H9 (cell line): ENCODE results near the gene HOXD13. TPM values are rescaled to one million over a fixed set of nuclear protein-coding genes. Genes with fewer than 3 reads are reported as not detected.
A peak's percentile ranks its signal among the peaks of the same experiment; 100 is the strongest.

Experiments
- DNase-seq: peaks from one replicate; pipeline ENCODE4 v3.0.0-alpha.2; 2017
- H2AFZ ChIP-seq: one replicate; pipeline ENCODE4 v1.6.1; 2013; ENCODE audit warnings: mild to moderate bottlenecking, low read length, control low read depth, moderate library complexity
- H2AK5ac ChIP-seq: 2 replicates; pipeline ENCODE4 v1.6.1; 2013; ENCODE audit warnings: low read length, control low read depth, mixed read lengths; ENCODE audit not compliant: insufficient read length
- H2BK120ac ChIP-seq: one replicate; pipeline ENCODE4 v1.6.1; 2013; ENCODE audit warnings: low read depth, mild to moderate bottlenecking, low read length, control low read depth, inconsistent platforms; ENCODE audit not compliant: poor library complexity, severe bottlenecking
- H2BK12ac ChIP-seq: 2 replicates; pipeline ENCODE4 v1.6.1; 2013; ENCODE audit warnings: low read length, control low read depth, mixed read lengths, low read depth; ENCODE audit not compliant: insufficient read length
- H2BK15ac ChIP-seq: 2 replicates; pipeline ENCODE4 v1.6.1; 2013; ENCODE audit warnings: low read depth, low read length, control low read depth
- H2BK20ac ChIP-seq: one replicate; pipeline ENCODE4 v1.6.1; 2013; ENCODE audit warnings: low read depth, mild to moderate bottlenecking, low read length, control low read depth, inconsistent platforms; ENCODE audit not compliant: poor library complexity, severe bottlenecking
- H2BK5ac ChIP-seq: 2 replicates; pipeline ENCODE4 v1.6.1; 2013; ENCODE audit warnings: low read length, control low read depth, mixed read lengths; ENCODE audit not compliant: insufficient read length
- H3K14ac ChIP-seq: 2 replicates; pipeline ENCODE4 v1.6.1; 2013; ENCODE audit warnings: low read length, control low read depth; ENCODE audit not compliant: insufficient read depth
- H3K18ac ChIP-seq: 2 replicates; pipeline ENCODE4 v1.6.1; 2013; ENCODE audit warnings: low read depth, mild to moderate bottlenecking, mixed read lengths, low read length, control low read depth; ENCODE audit not compliant: insufficient read length
- H3K23ac ChIP-seq: 2 replicates; pipeline ENCODE4 v1.6.1; 2013; ENCODE audit warnings: low read length, control low read depth, mixed read lengths, low read depth; ENCODE audit not compliant: insufficient read length
- H3K23me2 ChIP-seq: 2 replicates; pipeline ENCODE4 v1.6.1; 2013; ENCODE audit warnings: low read depth, mild to moderate bottlenecking, mixed read lengths, low read length, control low read depth; ENCODE audit not compliant: insufficient read length, poor library complexity, severe bottlenecking
- H3K27ac ChIP-seq: 2 replicates; pipeline ENCODE4 v1.5.1; 2013; ENCODE audit warnings: low read length, control low read depth, mixed read lengths, low read depth; ENCODE audit not compliant: insufficient read length
- H3K27me3 ChIP-seq: 2 replicates; pipeline ENCODE4 v1.6.1; 2013; ENCODE audit warnings: low read length, control low read depth, inconsistent platforms; ENCODE audit not compliant: insufficient read depth
- H3K4ac ChIP-seq: 2 replicates; pipeline ENCODE4 v1.6.1; 2013; ENCODE audit warnings: low read depth, mild to moderate bottlenecking, control low read depth, inconsistent platforms, low read length, moderate library complexity
- H3K4me1 ChIP-seq: 2 replicates; pipeline ENCODE4 v1.6.1; 2013; ENCODE audit warnings: low read length, control low read depth, inconsistent platforms; ENCODE audit not compliant: insufficient read depth
- H3K4me2 ChIP-seq: 2 replicates; pipeline ENCODE4 v1.6.1; 2013; ENCODE audit warnings: low read length, control low read depth, mixed read lengths; ENCODE audit not compliant: insufficient read length, insufficient read depth
- H3K56ac ChIP-seq: 2 replicates; pipeline ENCODE4 v1.6.1; 2013; ENCODE audit warnings: low read depth, mild to moderate bottlenecking, mixed read lengths, low read length, control low read depth; ENCODE audit not compliant: insufficient read length
- H3K79me1 ChIP-seq: 2 replicates; pipeline ENCODE4 v1.6.1; 2013; ENCODE audit warnings: low read depth, mild to moderate bottlenecking, moderate library complexity, low read length, control low read depth, inconsistent platforms; ENCODE audit not compliant: insufficient read depth, poor library complexity, severe bottlenecking
- H3K79me2 ChIP-seq: 2 replicates; pipeline ENCODE4 v1.6.1; 2013; ENCODE audit warnings: low read length, control low read depth, inconsistent platforms; ENCODE audit not compliant: insufficient read depth
- H3K9ac ChIP-seq: 2 replicates; pipeline ENCODE4 v1.6.1; 2013; ENCODE audit warnings: low read length, control low read depth, mixed read lengths; ENCODE audit not compliant: insufficient read length; ENCODE audit errors: extremely low read depth
- H3K9me3 ChIP-seq: one replicate; pipeline ENCODE4 v1.6.1; 2013; ENCODE audit warnings: low read depth, low read length, inconsistent platforms; ENCODE audit not compliant: control insufficient read depth
- H3T11ph ChIP-seq: one replicate; pipeline ENCODE4 v1.6.1; 2013; ENCODE audit warnings: mild to moderate bottlenecking, low read length, control low read depth, inconsistent platforms
- H4K20me1 ChIP-seq: one replicate; pipeline ENCODE4 v1.6.1; 2013; ENCODE audit not compliant: control insufficient read depth, insufficient read length, insufficient read depth
- H4K5ac ChIP-seq: 2 replicates; pipeline ENCODE4 v1.6.1; 2013; ENCODE audit warnings: low read depth, mild to moderate bottlenecking, mixed read lengths, low read length, control low read depth; ENCODE audit not compliant: insufficient read length
- H4K8ac ChIP-seq: replicated peaks from 2 replicates; pipeline ENCODE4 v1.6.1; 2013; ENCODE audit warnings: low read length, control low read depth, mixed read lengths, low read depth; ENCODE audit not compliant: insufficient read length
- H4K91ac ChIP-seq: 2 replicates; pipeline ENCODE4 v1.6.1; 2013; ENCODE audit warnings: low read depth, mild to moderate bottlenecking, moderate library complexity, mixed read lengths, low read length, control low read depth; ENCODE audit not compliant: insufficient read length
- H3K27ac Mint-ChIP-seq, 3 experiments: 2 replicates in 2 of 3; 3 replicates in 1 of 3; pipeline ENCODE4 v1.8.0; 2020 to 2021; ENCODE audit warnings: mixed read lengths in 3 of 3, mild to moderate bottlenecking in 1 of 3, moderate library complexity in 1 of 3
- H3K27me3 Mint-ChIP-seq: 2 replicates; pipeline ENCODE4 v1.8.0; 2021; ENCODE audit warnings: low read depth, mild to moderate bottlenecking, moderate library complexity, mixed read lengths
- H3K36me3 Mint-ChIP-seq, 3 experiments: 2 replicates in 2 of 3; 3 replicates in 1 of 3; pipeline ENCODE4 v1.8.0; 2020 to 2021; ENCODE audit warnings: low read depth in 3 of 3, mixed read lengths in 3 of 3; ENCODE audit not compliant: insufficient read depth in 1 of 3
- H3K4me1 Mint-ChIP-seq, 2 experiments: 2 replicates each; pipeline ENCODE4 v1.8.0; 2020; ENCODE audit warnings: mixed read lengths in 2 of 2
- H3K4me3 Mint-ChIP-seq, 2 experiments: 2 replicates in 1 of 2; 3 replicates in 1 of 2; pipeline ENCODE4 v1.8.0; 2020 to 2021; ENCODE audit warnings: mild to moderate bottlenecking in 2 of 2, mixed read lengths in 2 of 2, moderate library complexity in 1 of 2
- H3K9me3 Mint-ChIP-seq, 2 experiments: 2 replicates in 1 of 2; 3 replicates in 1 of 2; pipeline ENCODE4 v1.8.0; 2020; ENCODE audit warnings: mild to moderate bottlenecking in 2 of 2, mixed read lengths in 2 of 2, moderate library complexity in 1 of 2
- WGBS: extraction: QIAGEN DNeasy Blood & Tissue Kit; methylation state at CpG from one replicate; pipeline ENCODE4 v1.1.7; 2013; ENCODE audit warnings: missing lambda C conversion rate, low lambda C conversion rate, mixed read lengths; ENCODE audit not compliant: insufficient read length; ENCODE audit errors: extremely low coverage; 5-methylcytosine and 5-hydroxymethylcytosine counted together
- total RNA-seq: library from RNA; stranded (reverse); gene quantifications from 2 replicates; pipeline ENCODE4 v1.2.1, GENCODE V29; 2021
- TF ChIP-seq, protein P1 (sequence below): fragments of 200-600 bp; sonication (generic); conservative IDR thresholded peaks from 3 replicates; pipeline ENCODE4 v1.8.0; 2021; ENCODE audit warnings: antibody characterized with exemption, mild to moderate bottlenecking

Gene HOXD13
- total RNA-seq, 1 experiment from 2014 or later, result not detected

DNA sequence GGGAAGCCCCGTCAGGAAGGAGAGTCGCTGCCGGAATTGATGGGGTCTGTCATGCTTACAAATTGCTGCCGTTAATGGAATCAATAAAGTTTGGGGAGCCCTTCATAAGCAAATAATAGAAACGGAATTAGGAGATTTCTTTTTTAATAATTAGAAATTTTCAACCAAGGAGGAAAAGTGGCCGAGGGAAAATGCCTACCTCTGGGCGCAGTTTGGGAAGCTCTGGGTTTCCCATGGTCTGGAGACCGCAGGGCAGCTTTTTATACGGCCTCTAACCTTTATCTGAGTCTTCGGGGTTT is 10.0 kb upstream of the HOXD13 start:
- no peak overlapping the region for H3K56ac ChIP-seq
- peaks cover 90% of the 10 kb centered on the region for H3K27me3 ChIP-seq
- no peak overlapping the region for H3K4ac ChIP-seq
- H2AK5ac ChIP-seq, result no peak overlapping the region
- TF ChIP-seq, protein P1, sequence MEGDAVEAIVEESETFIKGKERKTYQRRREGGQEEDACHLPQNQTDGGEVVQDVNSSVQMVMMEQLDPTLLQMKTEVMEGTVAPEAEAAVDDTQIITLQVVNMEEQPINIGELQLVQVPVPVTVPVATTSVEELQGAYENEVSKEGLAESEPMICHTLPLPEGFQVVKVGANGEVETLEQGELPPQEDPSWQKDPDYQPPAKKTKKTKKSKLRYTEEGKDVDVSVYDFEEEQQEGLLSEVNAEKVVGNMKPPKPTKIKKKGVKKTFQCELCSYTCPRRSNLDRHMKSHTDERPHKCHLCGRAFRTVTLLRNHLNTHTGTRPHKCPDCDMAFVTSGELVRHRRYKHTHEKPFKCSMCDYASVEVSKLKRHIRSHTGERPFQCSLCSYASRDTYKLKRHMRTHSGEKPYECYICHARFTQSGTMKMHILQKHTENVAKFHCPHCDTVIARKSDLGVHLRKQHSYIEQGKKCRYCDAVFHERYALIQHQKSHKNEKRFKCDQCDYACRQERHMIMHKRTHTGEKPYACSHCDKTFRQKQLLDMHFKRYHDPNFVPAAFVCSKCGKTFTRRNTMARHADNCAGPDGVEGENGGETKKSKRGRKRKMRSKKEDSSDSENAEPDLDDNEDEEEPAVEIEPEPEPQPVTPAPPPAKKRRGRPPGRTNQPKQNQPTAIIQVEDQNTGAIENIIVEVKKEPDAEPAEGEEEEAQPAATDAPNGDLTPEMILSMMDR, result no peak
- H3K18ac ChIP-seq, result no peak overlapping the region
- Mint-ChIP-seq H3K9me3 (peaks cover 5 to 9% of the 10 kb centered on the region in 2 experiments; a peak in 4 of 5 replicates), H3K27me3 (peaks cover 96% of the 10 kb centered on the region), H3K27ac (no peak overlapping the region), H3K36me3 (no peaks in the 10 kb centered on the region), H3K4me1 (peaks cover 20 to 46% of the 10 kb centered on the region in 2 experiments), H3K4me3 (0 out of 5 replicates have a peak overlapping the region, but pooled peaks of 1 of the 2 experiments have one; percentile 12)
- no peak overlapping the region for H3T11ph ChIP-seq
- no peak overlapping the region for H3K4me2 ChIP-seq
- H3K9me3 ChIP-seq, result no peaks in the 10 kb centered on the region
- no peaks in the 10 kb centered on the region for H3K79me2 ChIP-seq
- no peak overlapping the region for H2AFZ ChIP-seq
- H3K23ac ChIP-seq, result no peak overlapping the region
- no peak overlapping the region for H2BK120ac ChIP-seq
- no peak overlapping the region for H4K91ac ChIP-seq
- no peak overlapping the region for H2BK12ac ChIP-seq
- no peak overlapping the region for H3K9ac ChIP-seq
- no peak overlapping the region for H4K8ac ChIP-seq
- H3K79me1 ChIP-seq, result no peaks in the 10 kb centered on the region
- no peaks in the 10 kb centered on the region for H4K20me1 ChIP-seq
- H2BK20ac ChIP-seq, result no peak overlapping the region
- no peaks in the 10 kb centered on the region for H3K4me1 ChIP-seq
- H3K23me2 ChIP-seq, result peaks cover 7% of the 10 kb centered on the region
- H2BK15ac ChIP-seq, result no peak overlapping the region
- no peak overlapping the region for H2BK5ac ChIP-seq
- no peak overlapping the region for H4K5ac ChIP-seq
- H3K27ac ChIP-seq, result no peak overlapping the region
- no peak for DNase-seq
- no CpG with 5 or more reads among the region's 10 CpGs for WGBS
- no peak overlapping the region for H3K14ac ChIP-seq
